NT2/D1 (cell line): Measurements from ENCODE around the gene BICD2.

Experiments
- SUZ12 ChIP-seq: IDR thresholded peaks from 2 replicates; pipeline ENCODE4 v1.6.1; 2011; ENCODE audit not compliant: insufficient read length, insufficient read depth; ENCODE audit errors: extremely low read depth
- YY1 ChIP-seq: IDR thresholded peaks from 2 replicates; pipeline ENCODE4 v1.6.1; 2011; ENCODE audit not compliant: insufficient read length, insufficient read depth
- ZNF274 ChIP-seq: IDR thresholded peaks from 2 replicates; pipeline ENCODE4 v1.6.1; 2011; ENCODE audit warnings: mild to moderate bottlenecking, low read depth, low read length

DNA sequence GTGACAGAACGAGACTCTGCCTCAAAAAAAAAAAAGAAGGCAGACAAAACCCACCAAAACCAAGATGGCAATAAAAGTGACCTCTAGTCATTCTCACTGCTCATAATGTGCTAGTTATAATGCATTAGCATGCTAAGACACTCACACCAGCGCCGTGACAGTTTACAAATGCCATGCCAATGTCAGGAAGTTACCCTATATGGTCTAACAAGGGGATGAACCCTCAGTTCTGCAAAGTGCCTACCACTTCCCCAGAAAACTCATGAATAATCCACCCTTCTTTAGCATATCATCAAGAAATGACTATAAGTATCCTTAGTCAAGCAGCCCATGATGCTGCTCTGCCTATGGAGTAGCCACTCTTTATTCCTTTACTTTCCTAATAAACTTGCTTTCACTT is 4.7 kb upstream of the BICD2 start:
- TF ChIP-seq YY1 (no peak), SUZ12 (no peak), ZNF274 (no peak)
